A673 (cell line): ENCODE measurements around the gene CFAP90. TPM values are rescaled to one million over a fixed set of nuclear protein-coding genes. Genes with fewer than 3 reads are reported as not detected.

Experiments
- BruUV-seq: library from RNA; stranded (reverse); fragments of 400-500 nt; replicated peaks from 2 replicates; lab custom pipeline; 2021; lab: Mats Ljungman, UMichigan
- CTCF ChIA-PET: fragments of 300-600 bp; sonication (Branson Sonifier 250); formaldehyde crosslinking; loops from one replicate; lab custom pipeline; 2022; ENCODE audit warnings: antibody characterized with exemption; lab: Charles Lee
- POLR2A ChIA-PET: fragments of 300-600 bp; sonication (Branson Sonifier 250); formaldehyde crosslinking; loops from one replicate; lab custom pipeline; 2022; ENCODE audit warnings: antibody characterized with exemption; ENCODE audit not compliant: low non-redundant PET; lab: Charles Lee
- DNase-seq: peaks from one replicate; pipeline ENCODE4 v3.0.0-alpha.2; 2015; ENCODE audit warnings: low spot score
- H3K27ac ChIP-seq: fragments of 200-600 bp; sonication (generic); 2 replicates; pipeline ENCODE4 v1.5.1; 2016; ENCODE audit warnings: mixed run types, low read depth, mild to moderate bottlenecking, mixed read lengths, antibody characterized with exemption, low read length; ENCODE audit not compliant: poor library complexity, severe bottlenecking
- H3K27me3 ChIP-seq: fragments of 200-600 bp; sonication (generic); replicated peaks from 2 replicates; pipeline ENCODE4 v1.6.1; 2017; ENCODE audit warnings: mixed run types, low read depth, mild to moderate bottlenecking, mixed read lengths, antibody characterized with exemption, low read length; ENCODE audit not compliant: insufficient read depth, poor library complexity
- H3K36me3 ChIP-seq: fragments of 200-600 bp; sonication (generic); 2 replicates; pipeline ENCODE4 v1.6.1; 2016; ENCODE audit warnings: mixed run types, mild to moderate bottlenecking, mixed read lengths, antibody characterized with exemption, low read length; ENCODE audit not compliant: insufficient read depth, poor library complexity, severe bottlenecking
- H3K4me1 ChIP-seq: fragments of 200-600 bp; sonication (generic); 2 replicates; pipeline ENCODE4 v1.6.1; 2017; ENCODE audit warnings: mixed run types, mild to moderate bottlenecking, mixed read lengths, antibody characterized with exemption, low read length; ENCODE audit not compliant: insufficient read depth, poor library complexity, severe bottlenecking
- H3K4me3 ChIP-seq: fragments of 200-600 bp; sonication (generic); 2 replicates; pipeline ENCODE4 v1.5.1; 2016; ENCODE audit warnings: low read depth, mixed run types, mild to moderate bottlenecking, mixed read lengths, low read length; ENCODE audit not compliant: poor library complexity, severe bottlenecking
- H3K9me3 ChIP-seq: fragments of 200-600 bp; sonication (generic); 2 replicates; pipeline ENCODE4 v1.6.1; 2016; ENCODE audit warnings: mixed run types, low read depth, mild to moderate bottlenecking, mixed read lengths, antibody characterized with exemption, low read length; ENCODE audit not compliant: poor library complexity, severe bottlenecking
- CTCF ChIP-seq: fragments of 300-800, 200-600 bp; sonication (generic); conservative IDR thresholded peaks from 2 replicates; pipeline ENCODE4 v1.5.1; 2017; ENCODE audit warnings: low read depth, mild to moderate bottlenecking, antibody characterized with exemption, low read length, moderate library complexity, mixed read lengths
- EZH2 ChIP-seq: fragments of 200-600 bp; sonication (generic); IDR thresholded peaks from 2 replicates; pipeline ENCODE4 v1.6.1; 2017; ENCODE audit warnings: borderline replicate concordance, low read depth, mild to moderate bottlenecking, mixed read lengths, antibody characterized with exemption, low read length; ENCODE audit not compliant: poor library complexity, severe bottlenecking
- intact Hi-C: fragments of 100-400 bp; cut with micrococcal nuclease; formaldehyde crosslinking; loops from one replicate; pipeline ENCODE4 v1.10.0; 2022; ENCODE audit not compliant: unreplicated experiment
- total RNA-seq: library from RNA; stranded (reverse); gene quantifications from 2 replicates; pipeline ENCODE4 v1.2.3, GENCODE V29; 2021

CFAP90 gene
- total RNA-seq, 1 experiment from 2014 or later, result not detected

DNA sequence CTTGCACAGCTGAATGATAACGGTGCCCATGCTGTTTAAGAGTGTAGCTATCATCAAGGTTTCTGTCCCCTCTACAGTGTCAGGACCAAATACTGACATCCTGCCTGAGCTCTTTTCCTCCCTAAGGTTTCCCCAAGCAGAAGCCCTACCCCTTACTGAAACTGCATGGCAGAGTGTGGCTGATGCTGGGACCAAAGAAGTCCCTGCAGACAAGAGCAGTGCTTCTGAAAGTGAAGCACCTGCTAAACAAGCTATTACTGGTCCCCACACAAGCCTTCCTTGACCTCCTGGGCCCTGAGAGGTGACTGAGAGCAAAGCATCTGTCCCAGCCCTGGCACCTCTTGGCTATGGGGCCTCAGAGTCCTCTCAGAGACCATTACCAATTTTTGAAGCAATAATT is 56.1 kb downstream of the CFAP90 start:
- BruUV-seq, result no TSS peak
- no peak for DNase-seq
- ChIA-PET POLR2A (no interaction called here), CTCF (no interaction called here)
- H3K9me3 ChIP-seq, result no peaks in the 10 kb centered on the region
- TF ChIP-seq CTCF (no peak), EZH2 (no peak)
- no peaks in the 10 kb centered on the region for H3K4me1 ChIP-seq
- H3K36me3 ChIP-seq, result no peaks in the 10 kb centered on the region
- intact Hi-C loops, result no loop called here
- H3K27ac ChIP-seq, result no peak overlapping the region
- H3K4me3 ChIP-seq, result no peak overlapping the region
- no peaks in the 10 kb centered on the region for H3K27me3 ChIP-seq

- H3K27me3 ChIP-seq, result no peaks in the 10 kb centered on the region
- BruUV-seq, result no TSS peak
- no peaks in the 10 kb centered on the region for H3K4me1 ChIP-seq
- no peak overlapping the region for H3K4me3 ChIP-seq
- H3K9me3 ChIP-seq, result no peaks in the 10 kb centered on the region
- intact Hi-C loops, result no loop called here
- TF ChIP-seq CTCF (no peak), EZH2 (no peak)
- POLR2A ChIA-PET, result no interaction called here
- no peak overlapping the region for H3K27ac ChIP-seq
- CTCF ChIA-PET, result no interaction called here
- DNase-seq, result no peak
- no peaks in the 10 kb centered on the region for H3K36me3 ChIP-seq
Observed at GRCh38 chr5:7794311-7794710, 56.6 kb downstream of the CFAP90 start.

GRCh38 chr5:7793895-7794294 is 57.0 kb downstream of the CFAP90 start:
- no TSS peak for BruUV-seq
- DNase-seq, result no peak
- H3K27ac ChIP-seq, result no peak overlapping the region
- ChIA-PET CTCF (no interaction called here), POLR2A (no interaction called here)
- H3K4me3 ChIP-seq, result no peak overlapping the region
- H3K36me3 ChIP-seq, result no peaks in the 10 kb centered on the region
- no peaks in the 10 kb centered on the region for H3K27me3 ChIP-seq
- H3K9me3 ChIP-seq, result no peaks in the 10 kb centered on the region
- no peaks in the 10 kb centered on the region for H3K4me1 ChIP-seq
- TF ChIP-seq CTCF (no peak), EZH2 (no peak)
- intact Hi-C loops, result no loop called here
